Measurements from ENCODE around the gene MGAT4A.

MGAT4A gene

DNA sequence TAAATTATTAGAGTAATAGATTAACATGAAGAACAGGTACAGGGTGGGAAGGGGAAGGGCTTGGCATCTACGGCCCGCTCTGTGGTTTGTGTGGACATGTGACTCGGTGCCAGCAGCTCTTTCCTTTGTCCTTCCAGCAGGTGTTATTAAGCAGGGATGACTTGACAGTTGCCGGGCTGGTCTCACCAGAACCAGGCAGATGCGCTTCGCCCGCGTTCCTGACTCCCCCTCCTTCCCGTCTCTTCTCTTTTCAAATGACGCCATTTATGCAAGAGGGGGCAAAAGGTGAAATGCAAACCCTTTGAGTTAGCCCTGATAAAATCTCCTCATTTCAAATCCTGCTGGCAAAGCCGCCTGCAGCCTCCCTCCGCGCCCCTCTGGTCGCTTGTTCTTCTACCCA is 38.9 kb upstream of the MGAT4A start:
- TF ChIP-seq, protein P1, sequence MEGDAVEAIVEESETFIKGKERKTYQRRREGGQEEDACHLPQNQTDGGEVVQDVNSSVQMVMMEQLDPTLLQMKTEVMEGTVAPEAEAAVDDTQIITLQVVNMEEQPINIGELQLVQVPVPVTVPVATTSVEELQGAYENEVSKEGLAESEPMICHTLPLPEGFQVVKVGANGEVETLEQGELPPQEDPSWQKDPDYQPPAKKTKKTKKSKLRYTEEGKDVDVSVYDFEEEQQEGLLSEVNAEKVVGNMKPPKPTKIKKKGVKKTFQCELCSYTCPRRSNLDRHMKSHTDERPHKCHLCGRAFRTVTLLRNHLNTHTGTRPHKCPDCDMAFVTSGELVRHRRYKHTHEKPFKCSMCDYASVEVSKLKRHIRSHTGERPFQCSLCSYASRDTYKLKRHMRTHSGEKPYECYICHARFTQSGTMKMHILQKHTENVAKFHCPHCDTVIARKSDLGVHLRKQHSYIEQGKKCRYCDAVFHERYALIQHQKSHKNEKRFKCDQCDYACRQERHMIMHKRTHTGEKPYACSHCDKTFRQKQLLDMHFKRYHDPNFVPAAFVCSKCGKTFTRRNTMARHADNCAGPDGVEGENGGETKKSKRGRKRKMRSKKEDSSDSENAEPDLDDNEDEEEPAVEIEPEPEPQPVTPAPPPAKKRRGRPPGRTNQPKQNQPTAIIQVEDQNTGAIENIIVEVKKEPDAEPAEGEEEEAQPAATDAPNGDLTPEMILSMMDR (IDR thresholded peaks at IDR 0.05; ENCODE audit: insufficient read depth, low read depth, low read length, missing control alignments) = no peak
- no peak for DNase-seq (ENCODE audit: low read depth)
- no peak overlapping the region for H3K4me3 ChIP-seq (ENCODE audit: low read depth, low read length)

DNA sequence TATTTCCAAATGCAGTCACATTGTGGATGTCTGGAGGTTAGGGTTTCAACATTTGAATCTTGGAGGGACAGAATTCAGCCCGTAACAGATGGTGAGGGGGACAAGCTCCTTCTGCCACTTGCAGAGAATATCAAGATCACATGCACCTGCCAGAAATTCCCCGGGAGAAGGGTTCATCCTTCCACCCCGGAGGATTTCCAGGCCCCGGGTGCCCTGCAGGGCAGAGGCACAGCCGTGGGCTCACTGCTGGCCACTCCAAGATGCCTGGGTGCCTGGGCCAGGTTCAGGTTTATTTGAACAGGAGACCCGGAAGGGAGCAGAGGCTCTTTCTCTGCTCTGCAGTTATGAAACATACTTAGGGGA is 38.2 kb upstream of the MGAT4A start:
- TF ChIP-seq, protein P1 (IDR thresholded peaks at IDR 0.05; ENCODE audit: insufficient read depth, low read depth, low read length, missing control alignments) = no peak
- no peak for DNase-seq (ENCODE audit: low read depth)
- no peak overlapping the region for H3K4me3 ChIP-seq (ENCODE audit: low read depth, low read length)

DNA sequence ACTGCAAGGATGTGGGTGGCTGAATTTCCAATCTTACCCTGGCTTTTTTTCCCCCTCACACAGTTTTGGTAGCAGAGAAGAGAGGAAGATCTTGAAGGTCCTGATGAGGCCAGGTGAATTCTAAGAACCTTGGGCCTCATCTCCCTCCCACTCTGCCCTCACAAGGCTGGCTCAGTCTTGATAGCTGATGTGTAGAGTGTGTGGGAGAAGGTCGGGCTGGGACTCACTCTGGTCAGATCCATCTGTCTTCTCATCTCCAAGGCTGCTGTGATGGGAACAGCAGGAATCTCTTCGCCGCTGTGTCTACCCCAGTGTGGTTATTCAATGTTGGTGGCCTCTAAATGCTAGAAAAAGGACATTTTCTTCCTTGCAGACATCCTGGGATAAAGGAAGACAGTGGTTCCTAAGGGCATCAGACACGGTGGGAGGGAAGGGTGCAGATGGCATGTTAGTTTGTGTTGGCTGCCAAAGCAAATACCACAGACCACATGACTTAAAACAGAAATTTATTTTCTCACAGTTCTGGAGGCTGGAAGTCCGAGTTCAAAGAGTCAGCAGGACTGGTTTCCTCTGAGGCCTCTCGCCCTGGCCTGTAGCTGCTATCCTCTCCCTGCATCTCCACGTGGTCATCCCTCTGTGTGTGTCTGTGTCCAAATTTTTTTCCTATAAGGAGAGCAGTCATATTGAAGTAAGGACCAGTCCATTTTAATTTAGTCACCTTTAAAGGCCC is 37.6 kb upstream of the MGAT4A start:
- TF ChIP-seq, protein P1 (IDR thresholded peaks at IDR 0.05; ENCODE audit: insufficient read depth, low read depth, low read length, missing control alignments) = no peak
- no peak overlapping the region for H3K4me3 ChIP-seq (ENCODE audit: low read depth, low read length)
- DNase-seq (ENCODE audit: low read depth) = no peak

DNA sequence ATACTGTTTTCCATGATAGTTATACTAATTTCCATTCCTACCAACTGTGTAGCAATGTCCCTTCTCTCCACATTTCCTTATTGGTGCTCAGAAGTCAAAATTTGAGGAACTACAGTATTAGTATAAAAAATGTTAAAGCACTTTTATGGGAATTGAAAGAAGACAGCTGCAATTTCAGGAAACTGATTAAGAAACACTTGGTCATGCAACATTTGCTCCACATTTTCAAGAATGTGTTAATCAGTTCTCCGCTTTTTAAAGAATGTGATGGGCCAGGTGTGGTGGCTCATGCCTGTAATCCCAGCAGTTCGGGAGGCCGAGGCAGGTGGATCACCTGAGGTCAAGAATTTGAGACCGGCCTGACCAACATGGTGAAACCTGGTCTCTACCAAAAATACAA is 33.6 kb upstream of the MGAT4A start:
- DNase-seq (ENCODE audit: low read depth) = no peak

DNA sequence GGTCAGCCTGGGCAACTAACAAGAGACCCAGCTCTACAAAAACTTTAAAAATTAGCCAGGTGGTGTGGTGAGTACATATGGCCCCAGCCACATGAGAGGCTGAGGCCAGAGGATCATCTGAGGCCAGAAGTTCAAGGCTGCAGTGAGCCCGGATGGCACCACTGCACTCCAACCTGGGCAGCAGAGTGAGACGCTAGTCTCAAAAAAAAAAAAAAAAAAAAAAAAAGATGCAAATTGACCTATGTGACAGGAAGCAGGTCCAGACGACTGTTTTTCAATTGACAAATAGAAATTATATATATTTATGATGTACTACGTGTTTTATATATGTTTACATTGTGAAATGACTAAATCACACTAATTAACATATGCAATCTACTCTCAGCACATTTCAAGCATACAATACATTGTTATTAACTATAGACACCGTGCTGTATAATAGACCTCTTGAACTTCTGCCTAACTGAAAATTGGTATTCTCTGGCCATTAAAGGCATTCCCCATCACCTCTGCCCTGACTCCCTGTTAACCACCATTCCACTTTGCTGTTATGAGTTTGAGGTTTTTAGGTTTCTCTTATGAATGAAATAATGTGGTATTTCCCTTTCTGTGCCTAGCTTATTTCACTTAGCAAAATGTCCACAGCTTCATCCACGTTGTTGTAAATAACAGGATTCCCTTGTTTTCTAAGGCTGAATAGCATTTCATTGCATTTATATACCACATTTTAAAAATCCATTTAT is 32.4 kb upstream of the MGAT4A start:
- TF ChIP-seq, protein P1 (IDR thresholded peaks at IDR 0.05; ENCODE audit: insufficient read depth, low read depth, low read length, missing control alignments) = no peak
- DNase-seq (ENCODE audit: low read depth) = peak; percentile 27
- H3K4me3 ChIP-seq (ENCODE audit: low read depth, low read length) = no peak overlapping the region

More for the DNA sequence above, 33.6 kb upstream of the MGAT4A start:
- no peak overlapping the region for H3K4me3 ChIP-seq (ENCODE audit: low read depth, low read length)
- TF ChIP-seq, protein P1 (IDR thresholded peaks at IDR 0.05; ENCODE audit: insufficient read depth, low read depth, low read length, missing control alignments) = no peak

DNA sequence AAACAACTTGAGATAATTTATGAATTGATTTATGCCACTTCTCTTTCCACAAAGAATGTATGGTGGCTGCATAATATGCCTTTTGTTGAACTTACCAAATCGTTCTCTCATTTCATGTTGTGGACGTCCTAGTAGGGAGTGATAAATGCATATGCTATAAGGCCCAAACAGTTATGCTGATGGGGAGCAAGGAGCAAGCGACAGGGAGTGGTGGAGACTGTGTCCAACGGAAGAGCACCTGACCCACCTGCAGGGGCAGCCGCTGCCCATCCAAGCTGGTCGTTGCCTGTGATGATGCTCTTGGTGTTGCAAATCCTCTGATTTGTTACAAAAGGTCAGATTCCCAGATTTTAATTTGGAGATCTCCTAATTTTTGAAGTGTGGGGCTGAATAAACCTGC is 31.0 kb upstream of the MGAT4A start:
- no peak for DNase-seq (ENCODE audit: low read depth)
- TF ChIP-seq, protein P1 (IDR thresholded peaks at IDR 0.05; ENCODE audit: insufficient read depth, low read depth, low read length, missing control alignments) = no peak
- H3K4me3 ChIP-seq (ENCODE audit: low read depth, low read length) = no peak overlapping the region

Data from GM12865 (cell line).